Ramos (cell line): ENCODE measurements around the gene STX1B.

Experiments
- in situ Hi-C: fragments of 300-500 bp; cut with MboI; formaldehyde crosslinking; loops from one replicate; pipeline ENCODE4 v1.14.3; 2022; ENCODE audit warnings: low sequenced_read_pairs; ENCODE audit not compliant: unreplicated experiment

STX1B gene

DNA sequence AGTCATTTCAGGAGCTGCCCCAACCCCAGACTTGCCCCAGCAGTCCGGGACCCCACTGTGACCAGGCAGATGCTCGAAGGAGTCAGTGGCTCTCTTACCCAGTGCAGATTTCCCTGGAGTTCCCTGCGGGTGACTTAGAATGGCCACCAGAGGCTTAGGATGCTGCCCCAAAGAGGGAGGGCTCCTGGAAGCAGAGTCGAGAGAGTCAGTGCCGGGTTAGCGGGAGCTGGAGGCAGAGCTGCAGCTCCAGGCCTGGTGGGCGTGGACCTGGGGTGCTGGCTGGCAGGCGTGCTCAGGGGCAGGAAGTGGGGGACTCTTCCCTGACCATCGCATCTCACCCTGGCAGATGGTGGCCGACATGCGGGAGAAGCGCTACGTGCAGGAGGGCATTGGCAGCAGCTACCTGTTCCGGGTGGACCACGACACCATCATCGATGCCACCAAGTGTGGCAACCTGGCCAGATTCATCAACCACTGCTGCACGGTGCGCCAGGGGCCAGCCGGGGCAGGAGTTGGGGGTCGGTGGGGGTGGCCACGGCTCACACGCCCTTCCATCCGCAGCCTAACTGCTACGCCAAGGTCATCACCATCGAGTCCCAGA is 27.0 kb downstream of the STX1B start:
- in situ Hi-C loops, result loop anchor here (25.0 kb wide), 1 partner anchor 454 kb away; the partner anchor contains the start of genes COX6A2 and ZNF843

DNA sequence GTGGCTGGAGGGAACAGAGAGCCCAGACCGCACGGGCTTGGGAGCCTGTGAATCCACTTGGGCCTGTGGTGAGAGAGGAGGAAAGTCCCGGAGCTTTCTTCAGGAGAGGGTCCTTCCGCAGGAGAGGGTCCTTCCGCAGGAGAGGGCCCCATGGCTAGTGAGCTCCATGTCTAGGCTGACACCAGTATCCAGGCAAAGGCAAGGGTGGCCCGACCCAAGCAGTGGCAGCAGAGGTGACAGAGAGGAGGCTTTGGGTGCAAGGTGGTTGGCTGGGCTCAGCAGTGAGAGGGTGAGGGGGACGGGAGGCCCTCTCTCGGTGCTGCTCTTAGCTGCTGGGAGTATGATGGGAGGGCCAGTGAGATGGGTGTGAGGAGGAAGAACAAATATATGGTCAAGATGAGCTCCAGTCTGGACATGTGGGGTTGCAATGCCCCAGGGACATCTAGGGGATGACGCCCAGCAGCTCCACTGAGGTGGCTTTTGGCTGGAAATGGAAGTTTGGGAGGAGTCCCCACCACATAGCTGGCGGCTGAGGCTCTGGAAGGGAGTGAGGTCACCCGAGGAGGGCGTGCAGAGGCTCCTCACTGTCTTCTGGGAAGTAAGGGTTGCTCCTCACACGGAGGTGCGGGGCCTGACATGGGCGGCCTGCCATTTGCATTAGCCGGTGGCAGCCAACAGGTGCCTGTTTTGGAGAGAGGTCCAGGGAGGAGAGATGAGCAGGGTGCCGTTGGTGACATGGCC is 27.7 kb downstream of the STX1B start:
- in situ Hi-C loops, result loop anchor here (25.0 kb wide), 1 partner anchor 455 kb away; the partner anchor contains the start of genes COX6A2 and ZNF843

DNA sequence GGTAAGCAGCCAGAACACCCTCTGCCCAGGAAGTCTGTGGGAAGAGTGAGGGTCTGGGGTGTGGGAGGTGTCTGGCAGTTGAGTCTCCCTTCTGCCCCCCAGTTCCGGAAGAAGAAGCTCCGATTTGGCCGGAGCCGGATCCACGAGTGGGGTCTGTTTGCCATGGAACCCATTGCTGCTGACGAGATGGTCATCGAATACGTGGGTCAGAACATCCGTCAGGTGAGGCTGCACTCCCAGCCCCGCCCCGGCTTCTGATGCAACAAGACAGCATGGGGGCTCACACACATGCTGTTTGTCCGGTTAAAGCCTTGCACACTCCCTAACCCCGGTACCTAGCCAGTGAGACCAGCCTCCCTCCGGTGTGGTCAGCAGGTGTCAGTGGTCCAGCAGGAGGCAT is 29.5 kb downstream of the STX1B start:
- in situ Hi-C loops, result loop anchor here (25.0 kb wide), 1 partner anchor 456 kb away; the partner anchor contains the start of genes COX6A2 and ZNF843

- in situ Hi-C loops, result loop anchor here (25.0 kb wide), 1 partner anchor 457 kb away; the partner anchor contains the start of genes COX6A2 and ZNF843
Measured at GRCh38 chr16:30980434-30980833, 30.0 kb downstream of the STX1B start.

DNA sequence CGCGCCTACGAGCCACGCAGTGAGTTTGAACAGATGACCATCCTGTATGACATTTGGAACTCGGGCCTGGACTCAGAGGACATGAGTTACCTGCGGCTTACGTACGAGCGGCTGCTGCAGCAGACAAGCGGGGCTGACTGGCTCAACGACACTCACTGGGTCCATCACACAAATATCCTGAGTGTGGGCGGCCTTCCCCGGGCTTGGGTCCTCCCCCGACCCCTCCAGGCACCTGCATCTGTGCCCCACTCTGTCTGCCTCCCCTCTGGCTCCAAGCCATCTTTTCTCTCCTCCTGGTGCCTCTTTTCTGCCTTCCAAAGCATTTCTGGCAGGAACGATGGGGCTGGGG is 30.4 kb downstream of the STX1B start:
- in situ Hi-C loops, result loop anchor here (25.0 kb wide), 1 partner anchor 457 kb away; the partner anchor contains the start of genes COX6A2 and ZNF843

- in situ Hi-C loops, result loop anchor here (25.0 kb wide), 1 partner anchor 458 kb away; the partner anchor contains the start of genes COX6A2 and ZNF843
Measured at GRCh38 chr16:30979170-30980022, 31.0 kb downstream of the STX1B start.

- in situ Hi-C loops, result loop anchor here (25.0 kb wide), 1 partner anchor 460 kb away; the partner anchor contains the start of genes COX6A2 and ZNF843
Measured at GRCh38 chr16:30977502-30977901, 32.9 kb downstream of the STX1B start.

GRCh38 chr16:30976486-30976885 is 34.0 kb downstream of the STX1B start:
- in situ Hi-C loops, result loop anchor here (25.0 kb wide), 1 partner anchor 461 kb away; the partner anchor contains the start of genes COX6A2 and ZNF843

GRCh38 chr16:30974348-30974747 is 36.1 kb downstream of the STX1B start:
- in situ Hi-C loops, result no loop called here

DNA sequence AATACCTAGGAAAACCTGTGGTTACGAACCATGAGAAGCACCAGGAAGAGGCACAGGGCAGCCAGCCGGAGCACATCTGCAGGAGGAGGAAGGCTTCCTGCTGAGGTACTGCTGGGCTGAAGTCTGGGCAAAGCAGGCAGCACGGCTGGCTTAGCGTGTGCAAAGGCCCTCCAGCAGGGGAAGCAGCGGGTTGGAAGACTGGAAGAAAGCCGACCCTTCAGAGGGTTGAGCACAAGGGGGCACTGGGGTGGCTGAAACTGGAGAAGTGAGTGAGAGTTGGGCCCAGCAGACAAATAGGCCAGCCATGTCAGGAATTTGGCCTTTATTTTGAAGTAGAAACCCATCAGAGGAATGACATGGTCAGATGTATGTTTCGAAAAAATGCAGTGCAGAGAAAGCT is 37.6 kb downstream of the STX1B start:
- in situ Hi-C loops, result no loop called here

DNA sequence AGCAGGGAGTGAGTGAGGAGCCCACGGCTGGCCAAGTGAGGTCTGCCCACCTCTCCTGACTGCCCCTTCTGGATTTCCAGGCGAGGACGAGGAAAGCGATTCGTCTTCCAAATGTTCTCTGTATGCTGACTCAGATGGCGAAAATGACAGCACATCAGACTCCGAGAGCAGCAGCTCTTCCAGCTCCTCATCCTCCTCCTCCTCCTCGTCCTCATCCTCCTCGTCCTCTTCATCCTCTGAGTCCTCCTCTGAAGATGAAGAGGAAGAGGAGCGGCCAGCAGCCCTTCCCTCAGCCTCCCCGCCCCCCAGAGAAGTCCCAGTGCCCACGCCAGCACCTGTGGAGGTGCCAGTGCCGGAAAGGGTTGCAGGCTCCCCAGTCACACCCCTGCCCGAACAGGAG is 39.1 kb downstream of the STX1B start:
- in situ Hi-C loops, result no loop called here

DNA sequence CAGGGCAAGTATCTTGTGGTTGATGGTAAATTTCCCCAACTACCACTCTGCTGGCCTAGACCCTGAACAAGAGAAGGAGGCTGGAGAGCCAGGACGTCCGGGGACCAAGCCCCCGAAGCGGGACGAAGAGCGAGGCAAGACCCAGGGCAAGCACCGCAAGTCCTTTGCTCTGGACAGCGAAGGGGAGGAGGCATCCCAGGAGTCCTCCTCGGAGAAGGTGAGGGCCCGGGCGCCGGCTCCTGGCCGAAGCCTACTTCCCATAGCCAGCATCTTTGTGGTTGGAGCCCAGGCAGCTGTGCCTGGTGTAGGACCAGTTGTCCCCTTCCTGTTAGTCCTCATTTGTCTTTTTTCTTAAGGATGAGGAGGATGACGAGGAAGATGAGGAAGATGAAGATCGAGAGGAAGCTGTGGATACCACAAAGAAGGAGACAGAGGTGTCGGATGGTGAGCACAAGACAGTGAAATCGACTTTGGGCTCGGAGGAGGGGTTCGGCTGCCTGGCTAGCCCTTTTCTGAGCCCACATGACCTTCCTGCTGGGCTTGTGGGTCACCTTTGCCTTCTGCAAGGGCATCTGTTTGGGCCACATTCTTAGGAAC is 41.1 kb downstream of the STX1B start:
- in situ Hi-C loops, result no loop called here

GRCh38 chr16:30967795-30968194 is 42.6 kb downstream of the STX1B start:
- in situ Hi-C loops, result no loop called here

GRCh38 chr16:30966033-30966619 is 44.3 kb downstream of the STX1B start:
- in situ Hi-C loops, result no loop called here

DNA sequence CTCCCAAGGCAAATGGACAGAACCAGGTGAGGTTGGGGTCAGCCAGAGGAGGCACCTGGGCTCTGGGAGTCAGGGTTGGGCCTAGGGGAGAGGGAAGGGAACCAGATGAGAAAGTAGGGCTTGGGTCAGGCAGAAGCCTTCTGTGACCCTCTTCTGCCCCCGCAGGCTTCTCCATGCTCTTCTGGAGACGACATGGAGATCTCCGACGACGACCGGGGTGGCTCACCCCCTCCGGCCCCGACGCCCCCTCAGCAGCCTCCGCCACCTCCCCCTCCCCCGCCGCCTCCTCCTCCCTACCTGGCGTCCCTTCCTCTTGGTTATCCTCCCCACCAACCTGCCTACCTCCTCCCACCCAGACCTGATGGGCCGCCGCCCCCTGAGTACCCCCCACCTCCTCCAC is 45.0 kb downstream of the STX1B start:
- in situ Hi-C loops, result no loop called here

GRCh38 chr16:30964574-30965226 is 45.7 kb downstream of the STX1B start:
- in situ Hi-C loops, result no loop called here

DNA sequence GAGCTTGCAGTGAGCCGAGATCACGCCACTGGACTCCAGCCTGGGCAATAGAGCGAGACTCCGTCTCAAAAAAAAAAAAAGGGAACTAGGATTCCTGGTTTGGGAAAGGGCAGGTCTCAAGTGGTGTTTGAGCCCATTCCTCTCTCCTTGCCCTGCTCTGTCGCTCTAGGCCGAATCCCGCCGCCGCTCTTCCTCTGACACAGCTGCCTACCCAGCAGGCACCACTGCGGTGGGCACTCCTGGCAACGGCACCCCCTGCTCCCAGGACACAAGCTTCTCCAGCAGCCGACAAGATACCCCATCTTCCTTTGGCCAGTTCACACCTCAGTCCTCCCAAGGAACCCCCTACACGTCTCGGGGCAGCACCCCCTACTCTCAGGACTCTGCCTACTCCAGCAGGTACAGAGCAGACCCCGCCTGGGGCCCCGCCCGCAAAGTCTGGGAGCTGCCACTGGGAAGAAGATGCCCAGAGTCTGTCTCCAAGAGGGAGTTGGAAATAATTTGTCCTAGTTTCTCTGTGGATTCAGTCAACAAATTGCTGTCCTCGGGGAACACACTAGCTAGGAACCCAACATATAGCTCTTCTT is 46.4 kb downstream of the STX1B start:
- in situ Hi-C loops, result no loop called here

- in situ Hi-C loops, result no loop called here
Measured at GRCh38 chr16:30961384-30961783, 49.1 kb downstream of the STX1B start.
